Measurements from ENCODE around the gene MCM10. TPM values are rescaled to one million over a fixed set of nuclear protein-coding genes. Genes with fewer than 3 reads are reported as not detected.

The MCM10 gene
- total RNA-seq, 4 donors from 2014 or later: 0.64 to 1.5 (median 0.78) TPM

GRCh38 chr10:13136651-13137050 lies 24.7 kb upstream of the MCM10 start:
- in situ Hi-C loops (cut with MboI; ENCODE audit: low sequenced_read_pairs in 4 of 4) (no loop called here), intact Hi-C loops (cut with DNase I; ENCODE audit: low total_unique reads) (no loop called here)
- ATAC-seq: no peak
- no peak overlapping the region for H3K4me3 ChIP-seq
- H3K27me3 ChIP-seq: no peaks in the 10 kb centered on the region
- H3K27ac ChIP-seq: no peak overlapping the region
- H3K9me3 ChIP-seq: no peaks in the 10 kb centered on the region
- H3K36me3 ChIP-seq: peaks cover 31 to 99% of the 10 kb centered on the region in 2 donors
- TF ChIP-seq POLR2A (IDR thresholded peaks at IDR 0.05) (no peak), CTCF (IDR thresholded peaks at IDR 0.05 in 4 of 5, conservative IDR thresholded peaks at IDR 0.05 in 1 of 5) (no peak)
- no peaks in the 10 kb centered on the region for H3K4me1 ChIP-seq
- no peak for DNase-seq

- ATAC-seq (no peak), DNase-seq (no peak)
- Histone ChIP-seq H3K27me3 (no peaks in the 10 kb centered on the region), H3K4me1 (no peaks in the 10 kb centered on the region), H3K4me3 (no peak overlapping the region), H3K36me3 (peaks cover 13 to 96% of the 10 kb centered on the region in 2 donors), H3K9me3 (no peaks in the 10 kb centered on the region), H3K27ac (no peak overlapping the region)
- in situ Hi-C loops (cut with MboI; ENCODE audit: low sequenced_read_pairs in 4 of 4) (no loop called here), intact Hi-C loops (cut with DNase I; ENCODE audit: low total_unique reads) (no loop called here)
- no peak for TF ChIP-seq CTCF (IDR thresholded peaks at IDR 0.05 in 4 of 5, conservative IDR thresholded peaks at IDR 0.05 in 1 of 5)
- no peak for TF ChIP-seq POLR2A (IDR thresholded peaks at IDR 0.05)
These were observed 22.2 kb upstream of the MCM10 start for GRCh38 chr10:13139150-13139549.

GRCh38 chr10:13139676-13140075 lies 21.7 kb upstream of the MCM10 start:
- ATAC-seq (no peak), DNase-seq (no peak)
- no peaks in the 10 kb centered on the region for H3K27me3 ChIP-seq
- in situ Hi-C loops (cut with MboI; ENCODE audit: low sequenced_read_pairs in 4 of 4): no loop called here
- no peaks in the 10 kb centered on the region for H3K4me1 ChIP-seq
- intact Hi-C loops (cut with DNase I; ENCODE audit: low total_unique reads): no loop called here
- TF ChIP-seq CTCF (IDR thresholded peaks at IDR 0.05 in 4 of 5, conservative IDR thresholded peaks at IDR 0.05 in 1 of 5): no peak
- TF ChIP-seq POLR2A (IDR thresholded peaks at IDR 0.05): no peak
- H3K4me3 ChIP-seq: no peak overlapping the region
- H3K27ac ChIP-seq: no peak overlapping the region
- H3K36me3 ChIP-seq: peaks cover 12 to 96% of the 10 kb centered on the region in 2 donors
- no peaks in the 10 kb centered on the region for H3K9me3 ChIP-seq

- no peak for ATAC-seq
These were observed 20.6 kb upstream of the MCM10 start for GRCh38 chr10:13140627-13141190.

More at GRCh38 chr10:13140627-13141190, 20.6 kb upstream of the MCM10 start:
- Histone ChIP-seq H3K9me3 (no peaks in the 10 kb centered on the region), H3K4me1 (no peaks in the 10 kb centered on the region), H3K4me3 (no peak overlapping the region), H3K27ac (no peak overlapping the region), H3K36me3 (peaks cover 10 to 90% of the 10 kb centered on the region in 2 donors), H3K27me3 (no peaks in the 10 kb centered on the region)
- in situ Hi-C loops (cut with MboI; ENCODE audit: low sequenced_read_pairs in 4 of 4) (no loop called here), intact Hi-C loops (cut with DNase I; ENCODE audit: low total_unique reads) (no loop called here)
- no peak for DNase-seq
- TF ChIP-seq CTCF (IDR thresholded peaks at IDR 0.05 in 4 of 5, conservative IDR thresholded peaks at IDR 0.05 in 1 of 5): no peak
- no peak for TF ChIP-seq POLR2A (IDR thresholded peaks at IDR 0.05)
